ENCODE measurements around the gene RNF31.
A peak's percentile ranks its signal among the peaks of the same experiment; 100 is the strongest.

RNF31 gene

GRCh38 chr14:24167469-24168114, 20.3 kb downstream of the RNF31 start:
- TF ChIP-seq Cebpa-rat (IDR thresholded peaks at IDR 0.05) = no peak
- H3K36me3 ChIP-seq = peaks cover 42 to 88% (median 68%) of the 10 kb centered on the region in 11 experiments
- peak overlapping the region in 1 of 11 experiments; percentile 30; a peak in 1 of 22 replicates for H3K9ac ChIP-seq
- peaks cover 19 to 76% (median 31%) of the 10 kb centered on the region in 10 experiments for H3K4me1 ChIP-seq
- peaks cover 0 to 61% (median 1%) of the 10 kb centered on the region in 11 experiments; a peak in 8 of 22 replicates for H4K20me1 ChIP-seq
- peak overlapping the region in 4 of 11 experiments; percentile 18 to 100 (median 71); a peak in 5 of 22 replicates for H3K4me2 ChIP-seq
- no peaks in the 10 kb centered on the region for H3K9me3 ChIP-seq (replicated peaks in 1 of 11)
- H3K4me3 ChIP-seq = no peak overlapping the region
- peak overlapping the region in 4 of 11 experiments; percentile 17 to 67 (median 54); a peak in 6 of 22 replicates for H3K27ac ChIP-seq
- H3K27me3 ChIP-seq = peaks cover 7 to 27% (median 22%) of the 10 kb centered on the region in 11 experiments; a peak in 21 of 22 replicates

GRCh38 chr14:24171422-24172260, 24.3 kb downstream of the RNF31 start, which contains the start of gene REC8:
TSS of gene REC8 (plus strand) at chr14:24172080. CDS start at chr14:24172553, 473 bp downstream.
- H3K9ac ChIP-seq = peak within 1 kb of the TSS in 8 of 11 experiments; percentile 6 to 50 (median 34); a peak in 10 of 22 replicates
- no peak for TF ChIP-seq Cebpa-rat (IDR thresholded peaks at IDR 0.05)
- H3K4me1 ChIP-seq = peaks cover 17 to 38% (median 26%) of the 10 kb centered on the region in 10 experiments
- peak within 1 kb of the TSS; percentile 63 to 91 (median 78) for H3K4me2 ChIP-seq
- H3K27me3 ChIP-seq = peaks cover 7 to 28% (median 24%) of the 10 kb centered on the region in 11 experiments; a peak in 21 of 22 replicates
- peak within 1 kb of the TSS in 2 of 11 experiments; percentile 18 to 35; a peak in 2 of 22 replicates for H3K27ac ChIP-seq
- peaks cover 6 to 88% (median 35%) of the 10 kb centered on the region in 11 experiments for H3K36me3 ChIP-seq
- peaks cover 0 to 37% (median 0%) of the 10 kb centered on the region in 11 experiments; a peak in 5 of 22 replicates for H4K20me1 ChIP-seq
- H3K4me3 ChIP-seq = peak within 1 kb of the TSS in 8 of 10 experiments; percentile 41 to 65 (median 54); a peak in 16 of 20 replicates
- no peaks in the 10 kb centered on the region for H3K9me3 ChIP-seq (replicated peaks in 1 of 11)

- H3K27ac ChIP-seq = no peak overlapping the region; a peak in 1 of 22 replicates
- H3K4me1 ChIP-seq = peaks cover 17 to 30% (median 22%) of the 10 kb centered on the region in 10 experiments
- peaks cover 0 to 38% (median 0%) of the 10 kb centered on the region in 11 experiments; a peak in 8 of 22 replicates for H4K20me1 ChIP-seq
- peak overlapping the region; percentile 63 to 91 (median 78); a peak in 21 of 22 replicates for H3K4me2 ChIP-seq
- peaks cover 7 to 28% (median 24%) of the 10 kb centered on the region in 11 experiments; a peak in 21 of 22 replicates for H3K27me3 ChIP-seq
- H3K9ac ChIP-seq = peak overlapping the region in 7 of 11 experiments; percentile 6 to 50 (median 33); a peak in 7 of 22 replicates
- peak overlapping the region in 8 of 10 experiments; percentile 41 to 65 (median 54); a peak in 15 of 20 replicates for H3K4me3 ChIP-seq
- H3K36me3 ChIP-seq = peaks cover 11 to 89% (median 35%) of the 10 kb centered on the region in 11 experiments
- TF ChIP-seq Cebpa-rat (IDR thresholded peaks at IDR 0.05) = no peak
- H3K9me3 ChIP-seq (replicated peaks in 1 of 11) = no peaks in the 10 kb centered on the region
Observed at GRCh38 chr14:24172261-24172860, 25.1 kb downstream of the RNF31 start.

- Histone ChIP-seq H4K20me1 (peaks cover 0 to 42% (median 2%) of the 10 kb centered on the region in 11 experiments; a peak in 8 of 22 replicates), H3K9me3 (replicated peaks in 1 of 11) (no peaks in the 10 kb centered on the region), H3K9ac (no peak overlapping the region), H3K27me3 (peaks cover 7 to 28% (median 24%) of the 10 kb centered on the region in 11 experiments; a peak in 21 of 22 replicates), H3K4me3 (peak overlapping the region in 1 of 10 experiments; percentile 65; a peak in 3 of 20 replicates), H3K27ac (no peak overlapping the region), H3K36me3 (peaks cover 9 to 89% (median 34%) of the 10 kb centered on the region in 11 experiments), H3K4me1 (peaks cover 17 to 26% (median 20%) of the 10 kb centered on the region in 10 experiments), H3K4me2 (peak overlapping the region in 6 of 11 experiments; percentile 76 to 91 (median 82); a peak in 10 of 22 replicates)
- no peak for TF ChIP-seq Cebpa-rat (IDR thresholded peaks at IDR 0.05)
Observed at GRCh38 chr14:24172871-24173281, 25.6 kb downstream of the RNF31 start.

GRCh38 chr14:24176599-24176998, 29.3 kb downstream of the RNF31 start:
- no peak overlapping the region for H3K27ac ChIP-seq

GRCh38 chr14:24177041-24177825, 29.9 kb downstream of the RNF31 start:
- H3K27ac ChIP-seq = no peak overlapping the region
- peaks cover 0 to 68% (median 44%) of the 10 kb centered on the region in 11 experiments; a peak in 21 of 22 replicates for H4K20me1 ChIP-seq
- no peak for TF ChIP-seq Cebpa-rat (IDR thresholded peaks at IDR 0.05)
- H3K4me3 ChIP-seq = no peak overlapping the region
- H3K27me3 ChIP-seq = peaks cover 0 to 8% (median 4%) of the 10 kb centered on the region in 11 experiments; a peak in 17 of 22 replicates
- H3K36me3 ChIP-seq = peaks cover 52 to 100% (median 61%) of the 10 kb centered on the region in 11 experiments
- peaks cover 0 to 46% (median 36%) of the 10 kb centered on the region in 10 experiments; a peak in 18 of 20 replicates for H3K4me1 ChIP-seq
- H3K4me2 ChIP-seq = no peak overlapping the region
- H3K9me3 ChIP-seq (replicated peaks in 1 of 11) = no peaks in the 10 kb centered on the region
- H3K9ac ChIP-seq = no peak overlapping the region

More at GRCh38 chr14:24176599-24176998, 29.3 kb downstream of the RNF31 start:
- Histone ChIP-seq H4K20me1 (peaks cover 0 to 68% (median 37%) of the 10 kb centered on the region in 11 experiments; a peak in 20 of 22 replicates), H3K9me3 (replicated peaks in 1 of 11) (no peaks in the 10 kb centered on the region), H3K9ac (no peak overlapping the region), H3K4me2 (no peak overlapping the region), H3K4me3 (no peak overlapping the region), H3K36me3 (peaks cover 46 to 97% (median 55%) of the 10 kb centered on the region in 11 experiments), H3K4me1 (peaks cover 5 to 48% (median 42%) of the 10 kb centered on the region in 10 experiments), H3K27me3 (peaks cover 2 to 14% (median 10%) of the 10 kb centered on the region in 11 experiments; a peak in 20 of 22 replicates)
- TF ChIP-seq Cebpa-rat (IDR thresholded peaks at IDR 0.05) = no peak

- no peak overlapping the region for H3K4me2 ChIP-seq
- peak overlapping the region in 1 of 11 experiments; percentile 24; a peak in 1 of 22 replicates for H3K9ac ChIP-seq
- no peak for TF ChIP-seq Cebpa-rat (IDR thresholded peaks at IDR 0.05)
- H3K9me3 ChIP-seq (replicated peaks in 1 of 11) = no peaks in the 10 kb centered on the region
- peaks cover 0 to 70% (median 45%) of the 10 kb centered on the region in 11 experiments; a peak in 21 of 22 replicates for H4K20me1 ChIP-seq
- H3K4me1 ChIP-seq = peaks cover 0 to 39% (median 31%) of the 10 kb centered on the region in 10 experiments; a peak in 18 of 20 replicates
- H3K27ac ChIP-seq = no peak overlapping the region
- peaks cover 0 to 1% (median 0%) of the 10 kb centered on the region in 11 experiments; a peak in 1 of 22 replicates for H3K27me3 ChIP-seq
- peaks cover 59 to 100% (median 68%) of the 10 kb centered on the region in 11 experiments for H3K36me3 ChIP-seq
- no peak overlapping the region for H3K4me3 ChIP-seq
Observed at GRCh38 chr14:24177891-24178290, 30.6 kb downstream of the RNF31 start.
